A673 (cell line): Measurements from ENCODE around the gene IL10. TPM values are rescaled to one million over a fixed set of nuclear protein-coding genes. Genes with fewer than 3 reads are reported as not detected.

Experiments
- BruUV-seq: library from RNA; stranded (reverse); fragments of 400-500 nt; replicated peaks from 2 replicates; lab custom pipeline; 2021; lab: Mats Ljungman, UMichigan
- CTCF ChIA-PET: fragments of 300-600 bp; sonication (Branson Sonifier 250); formaldehyde crosslinking; loops from one replicate; lab custom pipeline; 2022; ENCODE audit warnings: antibody characterized with exemption; lab: Charles Lee
- POLR2A ChIA-PET: fragments of 300-600 bp; sonication (Branson Sonifier 250); formaldehyde crosslinking; loops from one replicate; lab custom pipeline; 2022; ENCODE audit warnings: antibody characterized with exemption; ENCODE audit not compliant: low non-redundant PET; lab: Charles Lee
- DNase-seq: peaks from one replicate; pipeline ENCODE4 v3.0.0-alpha.2; 2015; ENCODE audit warnings: low spot score
- H3K27ac ChIP-seq: fragments of 200-600 bp; sonication (generic); 2 replicates; pipeline ENCODE4 v1.5.1; 2016; ENCODE audit warnings: mixed run types, low read depth, mild to moderate bottlenecking, mixed read lengths, antibody characterized with exemption, low read length; ENCODE audit not compliant: poor library complexity, severe bottlenecking
- H3K27me3 ChIP-seq: fragments of 200-600 bp; sonication (generic); replicated peaks from 2 replicates; pipeline ENCODE4 v1.6.1; 2017; ENCODE audit warnings: mixed run types, low read depth, mild to moderate bottlenecking, mixed read lengths, antibody characterized with exemption, low read length; ENCODE audit not compliant: insufficient read depth, poor library complexity
- H3K36me3 ChIP-seq: fragments of 200-600 bp; sonication (generic); 2 replicates; pipeline ENCODE4 v1.6.1; 2016; ENCODE audit warnings: mixed run types, mild to moderate bottlenecking, mixed read lengths, antibody characterized with exemption, low read length; ENCODE audit not compliant: insufficient read depth, poor library complexity, severe bottlenecking
- H3K4me1 ChIP-seq: fragments of 200-600 bp; sonication (generic); 2 replicates; pipeline ENCODE4 v1.6.1; 2017; ENCODE audit warnings: mixed run types, mild to moderate bottlenecking, mixed read lengths, antibody characterized with exemption, low read length; ENCODE audit not compliant: insufficient read depth, poor library complexity, severe bottlenecking
- H3K4me3 ChIP-seq: fragments of 200-600 bp; sonication (generic); 2 replicates; pipeline ENCODE4 v1.5.1; 2016; ENCODE audit warnings: low read depth, mixed run types, mild to moderate bottlenecking, mixed read lengths, low read length; ENCODE audit not compliant: poor library complexity, severe bottlenecking
- H3K9me3 ChIP-seq: fragments of 200-600 bp; sonication (generic); 2 replicates; pipeline ENCODE4 v1.6.1; 2016; ENCODE audit warnings: mixed run types, low read depth, mild to moderate bottlenecking, mixed read lengths, antibody characterized with exemption, low read length; ENCODE audit not compliant: poor library complexity, severe bottlenecking
- EZH2 ChIP-seq: fragments of 200-600 bp; sonication (generic); IDR thresholded peaks from 2 replicates; pipeline ENCODE4 v1.6.1; 2017; ENCODE audit warnings: borderline replicate concordance, low read depth, mild to moderate bottlenecking, mixed read lengths, antibody characterized with exemption, low read length; ENCODE audit not compliant: poor library complexity, severe bottlenecking
- intact Hi-C: fragments of 100-400 bp; cut with micrococcal nuclease; formaldehyde crosslinking; loops from one replicate; pipeline ENCODE4 v1.10.0; 2022; ENCODE audit not compliant: unreplicated experiment
- total RNA-seq: library from RNA; stranded (reverse); gene quantifications from 2 replicates; pipeline ENCODE4 v1.2.3, GENCODE V29; 2021
- TF ChIP-seq, protein P1 (sequence below): fragments of 300-800, 200-600 bp; sonication (generic); conservative IDR thresholded peaks from 2 replicates; pipeline ENCODE4 v1.5.1; 2017; ENCODE audit warnings: low read depth, mild to moderate bottlenecking, antibody characterized with exemption, low read length, moderate library complexity, mixed read lengths

The IL10 gene
- total RNA-seq, 1 experiment from 2014 or later: not detected

DNA sequence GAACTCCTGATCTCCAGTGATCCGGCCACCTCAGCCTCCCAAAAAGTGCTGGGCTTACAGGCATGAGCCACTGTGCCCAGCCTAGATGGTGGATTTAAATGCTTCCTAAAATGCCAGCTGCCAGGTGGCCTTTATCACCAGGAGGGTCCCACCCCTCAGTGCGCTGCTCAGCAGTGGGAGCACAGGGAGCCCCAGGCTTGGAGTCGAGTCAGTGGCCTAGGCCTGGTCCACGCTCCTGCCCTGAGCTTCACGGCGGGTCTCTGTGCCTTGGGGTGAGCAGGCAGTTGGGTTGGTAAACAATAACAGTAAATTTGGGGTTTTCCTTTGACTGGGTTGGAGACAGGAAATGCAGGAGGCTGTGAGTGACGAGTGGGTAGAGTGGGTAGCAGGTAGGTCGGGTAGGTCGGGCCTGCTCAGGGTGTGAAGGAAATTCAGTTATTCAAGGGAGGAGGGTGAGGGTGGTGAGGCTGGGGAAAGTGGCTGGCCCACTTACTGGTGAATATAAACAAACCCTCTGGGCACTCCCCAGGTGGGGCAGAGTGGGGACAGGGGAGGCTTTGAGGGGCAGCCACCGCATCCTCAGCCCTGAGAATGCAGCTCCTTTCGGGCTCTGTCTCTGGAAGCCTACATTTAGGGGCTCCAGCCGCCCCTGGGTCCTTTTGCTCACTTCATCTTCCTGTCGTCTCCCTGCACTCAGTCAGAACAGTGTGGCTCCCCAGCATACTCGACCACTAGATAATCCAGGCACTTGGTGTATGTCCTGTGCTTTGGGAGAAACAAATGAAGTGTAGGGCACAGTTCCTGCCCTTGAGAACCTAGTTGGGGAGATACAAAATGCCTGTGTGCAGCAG, 35.2 kb downstream of the IL10 start:
- TF ChIP-seq EZH2: no peak
- intact Hi-C loops: no loop called here
- Histone ChIP-seq H3K4me1 (no peaks in the 10 kb centered on the region), H3K9me3 (no peaks in the 10 kb centered on the region), H3K27ac (no peak overlapping the region), H3K36me3 (peaks cover under 1% of the 10 kb centered on the region), H3K4me3 (no peak overlapping the region), H3K27me3 (no peaks in the 10 kb centered on the region)
- ChIA-PET CTCF (no interaction called here), POLR2A (no interaction called here)
- no TSS peak for BruUV-seq
- DNase-seq: no peak

DNA sequence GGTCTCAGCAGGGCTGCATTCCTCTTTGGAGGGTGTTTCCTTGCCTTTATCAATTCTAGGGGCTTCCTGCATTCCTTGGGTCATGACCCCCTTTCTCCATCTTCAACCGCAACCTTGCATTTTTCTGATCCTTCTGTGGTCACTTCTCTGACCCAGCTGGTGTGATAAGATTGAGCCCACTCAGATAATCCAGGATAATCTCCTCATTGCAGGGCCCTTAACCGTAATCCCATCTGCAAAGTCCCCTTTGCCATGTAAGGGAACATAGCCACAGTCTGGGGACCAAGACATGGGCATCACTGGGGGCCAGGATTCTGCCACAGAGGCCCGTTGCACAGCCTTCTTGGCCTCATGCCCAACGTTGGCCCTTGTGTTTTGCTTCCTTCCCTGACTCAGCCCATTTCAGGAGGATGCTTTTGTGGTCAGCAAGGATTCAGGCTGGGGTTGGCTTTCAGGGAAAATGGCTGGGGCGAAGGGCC, 36.7 kb downstream of the IL10 start:
- H3K27me3 ChIP-seq: no peaks in the 10 kb centered on the region
- intact Hi-C loops: no loop called here
- H3K4me3 ChIP-seq: no peak overlapping the region
- no peaks in the 10 kb centered on the region for H3K9me3 ChIP-seq
- H3K4me1 ChIP-seq: no peaks in the 10 kb centered on the region
- H3K36me3 ChIP-seq: peaks cover 5% of the 10 kb centered on the region
- TF ChIP-seq, protein P1, sequence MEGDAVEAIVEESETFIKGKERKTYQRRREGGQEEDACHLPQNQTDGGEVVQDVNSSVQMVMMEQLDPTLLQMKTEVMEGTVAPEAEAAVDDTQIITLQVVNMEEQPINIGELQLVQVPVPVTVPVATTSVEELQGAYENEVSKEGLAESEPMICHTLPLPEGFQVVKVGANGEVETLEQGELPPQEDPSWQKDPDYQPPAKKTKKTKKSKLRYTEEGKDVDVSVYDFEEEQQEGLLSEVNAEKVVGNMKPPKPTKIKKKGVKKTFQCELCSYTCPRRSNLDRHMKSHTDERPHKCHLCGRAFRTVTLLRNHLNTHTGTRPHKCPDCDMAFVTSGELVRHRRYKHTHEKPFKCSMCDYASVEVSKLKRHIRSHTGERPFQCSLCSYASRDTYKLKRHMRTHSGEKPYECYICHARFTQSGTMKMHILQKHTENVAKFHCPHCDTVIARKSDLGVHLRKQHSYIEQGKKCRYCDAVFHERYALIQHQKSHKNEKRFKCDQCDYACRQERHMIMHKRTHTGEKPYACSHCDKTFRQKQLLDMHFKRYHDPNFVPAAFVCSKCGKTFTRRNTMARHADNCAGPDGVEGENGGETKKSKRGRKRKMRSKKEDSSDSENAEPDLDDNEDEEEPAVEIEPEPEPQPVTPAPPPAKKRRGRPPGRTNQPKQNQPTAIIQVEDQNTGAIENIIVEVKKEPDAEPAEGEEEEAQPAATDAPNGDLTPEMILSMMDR: no peak
- no peak for TF ChIP-seq EZH2
- no peak overlapping the region for H3K27ac ChIP-seq
- CTCF ChIA-PET: interaction anchor here (0.6 to 1.6 kb wide), 2 partner anchors 177 to 254 kb away, joined by 3 to 16 read pairs; no protein-coding TSS in a partner anchor
- DNase-seq: no peak
- no TSS peak for BruUV-seq
- POLR2A ChIA-PET: interaction anchor here (0.6 kb wide), 1 partner anchor 445 kb away, joined by 3 read pairs; no protein-coding TSS in a partner anchor

DNA sequence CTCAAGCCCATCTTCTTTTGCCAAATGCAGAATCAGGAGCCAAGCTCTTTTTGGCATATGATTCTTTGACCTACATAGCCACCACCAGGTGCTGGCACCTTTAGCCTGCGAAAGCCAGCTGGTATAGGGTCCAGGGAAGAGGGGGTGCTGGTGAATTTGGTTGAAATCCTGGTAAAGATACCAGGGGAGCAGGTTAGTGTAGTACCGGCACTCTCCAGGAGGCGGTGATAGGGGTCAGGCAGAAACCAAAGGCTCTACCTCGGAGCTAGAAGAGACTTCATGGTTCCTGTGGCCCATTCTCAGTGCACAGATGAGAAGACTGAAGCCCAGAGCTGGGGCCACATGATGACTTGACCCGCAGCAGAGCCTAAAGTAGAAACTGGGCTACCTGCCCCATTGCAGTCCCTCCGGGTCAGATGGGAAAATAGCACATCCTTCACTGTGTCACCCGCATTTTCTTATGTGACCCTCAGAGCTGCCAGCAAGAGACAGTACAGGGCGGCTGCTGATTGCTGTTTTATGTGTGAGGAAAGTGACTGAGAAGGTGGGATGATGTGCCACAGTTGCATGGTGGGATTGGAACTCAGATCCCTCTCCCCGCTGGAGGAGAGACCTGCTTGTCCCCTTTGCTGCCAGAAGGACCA, 37.7 kb downstream of the IL10 start:
- POLR2A ChIA-PET: no interaction called here
- peaks cover 8% of the 10 kb centered on the region for H3K36me3 ChIP-seq
- no peaks in the 10 kb centered on the region for H3K9me3 ChIP-seq
- BruUV-seq: no TSS peak
- CTCF ChIA-PET: interaction anchor here (0.6 to 1.6 kb wide), 3 partner anchors 121 to 182 kb away, joined by 3 to 16 read pairs (median 3); no protein-coding TSS in a partner anchor
- TF ChIP-seq, protein P1: peak; percentile 67
- TF ChIP-seq EZH2: no peak
- no peak overlapping the region for H3K4me3 ChIP-seq
- H3K4me1 ChIP-seq: no peaks in the 10 kb centered on the region
- intact Hi-C loops: no loop called here
- H3K27me3 ChIP-seq: no peaks in the 10 kb centered on the region
- DNase-seq: peak; percentile 45
- no peak overlapping the region for H3K27ac ChIP-seq
